ENCODE results near the gene FMNL3.
"Not testable (repeated sequence)": the region's sequence is repeated elsewhere in the genome, so short reads cannot be mapped to it uniquely, and the experiment has no call there.

FMNL3 gene

GRCh38 chr12:49730568-49731101 is 23.4 kb upstream of the FMNL3 start:
- no peak for DNase-seq (ENCODE audit: low spot score)
- no peak overlapping the region for H3K27ac ChIP-seq
- CTCF ChIA-PET = no interaction called here
- POLR2A ChIA-PET (ENCODE audit: low non-redundant PET) = no interaction called here
- TF ChIP-seq CTCF (conservative IDR thresholded peaks at IDR 0.05; ENCODE audit: low read depth) = no peak

GRCh38 chr12:49730050-49730449 is 22.8 kb upstream of the FMNL3 start:
- DNase-seq (ENCODE audit: low spot score) = no peak
- ChIA-PET CTCF (interaction anchor here (0.5 kb wide), 1 partner anchor 856 kb away, joined by 4 read pairs; no protein-coding TSS in a partner anchor), POLR2A (ENCODE audit: low non-redundant PET) (no interaction called here)
- H3K27ac ChIP-seq = no peak overlapping the region
- TF ChIP-seq CTCF (conservative IDR thresholded peaks at IDR 0.05; ENCODE audit: low read depth) = no peak

- CTCF ChIA-PET = no interaction called here
- no peak for DNase-seq (ENCODE audit: low spot score)
- no peak for TF ChIP-seq CTCF (conservative IDR thresholded peaks at IDR 0.05; ENCODE audit: low read depth)
- no peak overlapping the region for H3K27ac ChIP-seq
- POLR2A ChIA-PET (ENCODE audit: low non-redundant PET) = interaction anchor here (0.7 kb wide), 1 partner anchor 106 kb away, joined by 3 read pairs; no protein-coding TSS in a partner anchor
These were observed 21.2 kb upstream of the FMNL3 start for GRCh38 chr12:49728446-49728845.

- POLR2A ChIA-PET (ENCODE audit: low non-redundant PET); H3K27ac ChIP-seq; DNase-seq (ENCODE audit: low spot score): not testable (repeated sequence)
- CTCF ChIA-PET = interaction anchor here (0.6 to 0.7 kb wide), 2 partner anchors 103 to 397 kb away, joined by 3 read pairs; no protein-coding TSS in a partner anchor
These were observed 14.2 kb upstream of the FMNL3 start for GRCh38 chr12:49721355-49721754.

- ChIA-PET CTCF (no interaction called here), POLR2A (ENCODE audit: low non-redundant PET) (no interaction called here)
- no peak overlapping the region for H3K27ac ChIP-seq
- TF ChIP-seq CTCF (conservative IDR thresholded peaks at IDR 0.05; ENCODE audit: low read depth) = no peak
- DNase-seq (ENCODE audit: low spot score) = no peak
These were observed 13.0 kb upstream of the FMNL3 start for GRCh38 chr12:49720214-49720613.

- H3K27ac ChIP-seq; DNase-seq (ENCODE audit: low spot score): not testable (repeated sequence)
- POLR2A ChIA-PET (ENCODE audit: low non-redundant PET) = interaction anchor here (0.6 kb wide), 1 partner anchor 12 kb away, joined by 4 read pairs; no protein-coding TSS in a partner anchor
- CTCF ChIA-PET = interaction anchor here (0.6 to 0.7 kb wide), 2 partner anchors 11 to 148 kb away, joined by 3 to 6 read pairs; no protein-coding TSS in a partner anchor
These were observed 10.6 kb upstream of the FMNL3 start for GRCh38 chr12:49717800-49718199.

- CTCF ChIA-PET = interaction anchor here (0.6 kb wide), 1 partner anchor 17 kb away, joined by 4 read pairs; no protein-coding TSS in a partner anchor
- TF ChIP-seq CTCF (conservative IDR thresholded peaks at IDR 0.05; ENCODE audit: low read depth) = no peak
- no peak overlapping the region for H3K27ac ChIP-seq
- no peak for DNase-seq (ENCODE audit: low spot score)
- POLR2A ChIA-PET (ENCODE audit: low non-redundant PET) = no interaction called here
These were observed 9.3 kb upstream of the FMNL3 start for GRCh38 chr12:49716553-49716952.

- DNase-seq (ENCODE audit: low spot score); H3K27ac ChIP-seq; POLR2A ChIA-PET (ENCODE audit: low non-redundant PET): not testable (repeated sequence)
- CTCF ChIA-PET = interaction anchor here (0.7 kb wide), 1 partner anchor 69 kb away, joined by 3 read pairs; no protein-coding TSS in a partner anchor
These were observed 6.7 kb upstream of the FMNL3 start for GRCh38 chr12:49713952-49714351.

Data from RWPE1 (cell line).